Mononuclear cell (primary cell): ENCODE data around the gene MAP4K2. TPM values are rescaled to one million over a fixed set of nuclear protein-coding genes. Genes with fewer than 3 reads are reported as not detected.

Experiments
- H3K27me3 ChIP-seq: 2 replicates; pipeline ENCODE4 v1.6.0; 2011; ENCODE audit warnings: low read length, control low read depth; ENCODE audit not compliant: insufficient read depth
- H3K4me1 ChIP-seq: 2 replicates; pipeline ENCODE4 v1.5.1; 2011; ENCODE audit warnings: mild to moderate bottlenecking, low read length, control low read depth; ENCODE audit not compliant: insufficient read depth
- H3K4me3 ChIP-seq: 2 replicates; pipeline ENCODE4 v1.5.1; 2011; ENCODE audit warnings: mild to moderate bottlenecking, low read length, moderate library complexity
- H3K9me3 ChIP-seq: 2 replicates; pipeline ENCODE4 v1.5.1; 2011; ENCODE audit warnings: low read depth, mild to moderate bottlenecking, control low read depth, low read length
- total RNA-seq: library from RNA; depleted of rRNA; stranded (reverse); fragments of >200 nt; gene quantifications from one replicate; pipeline ENCODE4 v1.2.3, GENCODE V29; 2012

MAP4K2 gene
- total RNA-seq, 1 donor = 41.6 TPM

GRCh38 chr11:64805481-64805880 lies 2.5 kb upstream of the MAP4K2 start:
- no peak overlapping the region for H3K4me3 ChIP-seq
- H3K27me3 ChIP-seq = no peaks in the 10 kb centered on the region
- H3K9me3 ChIP-seq = no peaks in the 10 kb centered on the region
- H3K4me1 ChIP-seq = peaks cover 42% of the 10 kb centered on the region

GRCh38 chr11:64804346-64805210 lies 1.6 kb upstream of the MAP4K2 start:
- Histone ChIP-seq H3K9me3 (no peaks in the 10 kb centered on the region), H3K27me3 (no peaks in the 10 kb centered on the region), H3K4me3 (no peak overlapping the region), H3K4me1 (peaks cover 47% of the 10 kb centered on the region)

- H3K4me3 ChIP-seq = peak overlapping the region; percentile 57
- H3K4me1 ChIP-seq = peaks cover 47% of the 10 kb centered on the region
- no peaks in the 10 kb centered on the region for H3K27me3 ChIP-seq
- no peaks in the 10 kb centered on the region for H3K9me3 ChIP-seq
Measured at GRCh38 chr11:64803846-64804345, 882 bp upstream of the MAP4K2 start.

- Histone ChIP-seq H3K4me1 (peaks cover 47% of the 10 kb centered on the region), H3K4me3 (peak overlapping the region; percentile 47), H3K27me3 (no peaks in the 10 kb centered on the region), H3K9me3 (no peaks in the 10 kb centered on the region)
Measured at GRCh38 chr11:64802370-64803157, 450 bp downstream of the MAP4K2 start.

- Histone ChIP-seq H3K27me3 (no peaks in the 10 kb centered on the region), H3K4me3 (peak overlapping the region; percentile 47), H3K9me3 (no peaks in the 10 kb centered on the region), H3K4me1 (peaks cover 47% of the 10 kb centered on the region)
Measured at GRCh38 chr11:64801561-64802369, 1.2 kb downstream of the MAP4K2 start.

GRCh38 chr11:64801158-64801464 lies 1.9 kb downstream of the MAP4K2 start:
- Histone ChIP-seq H3K4me1 (peaks cover 47% of the 10 kb centered on the region), H3K4me3 (no peak overlapping the region), H3K27me3 (no peaks in the 10 kb centered on the region), H3K9me3 (no peaks in the 10 kb centered on the region)

GRCh38 chr11:64800303-64801157 lies 2.5 kb downstream of the MAP4K2 start:
- Histone ChIP-seq H3K4me1 (peaks cover 47% of the 10 kb centered on the region), H3K27me3 (no peaks in the 10 kb centered on the region), H3K4me3 (no peak overlapping the region), H3K9me3 (no peaks in the 10 kb centered on the region)

- no peak overlapping the region for H3K4me3 ChIP-seq
- H3K9me3 ChIP-seq = no peaks in the 10 kb centered on the region
- H3K4me1 ChIP-seq = peaks cover 47% of the 10 kb centered on the region
- no peaks in the 10 kb centered on the region for H3K27me3 ChIP-seq
Measured at GRCh38 chr11:64799623-64800302, 3.3 kb downstream of the MAP4K2 start.

GRCh38 chr11:64799256-64799622 lies 3.8 kb downstream of the MAP4K2 start:
- Histone ChIP-seq H3K4me3 (no peak overlapping the region), H3K9me3 (no peaks in the 10 kb centered on the region), H3K4me1 (peaks cover 45% of the 10 kb centered on the region), H3K27me3 (no peaks in the 10 kb centered on the region)

- Histone ChIP-seq H3K9me3 (no peaks in the 10 kb centered on the region), H3K4me3 (no peak overlapping the region), H3K4me1 (peaks cover 28% of the 10 kb centered on the region), H3K27me3 (no peaks in the 10 kb centered on the region)
Measured at GRCh38 chr11:64796757-64797541, 6.1 kb downstream of the MAP4K2 start.

GRCh38 chr11:64796047-64796756 lies 6.8 kb downstream of the MAP4K2 start:
- Histone ChIP-seq H3K27me3 (no peaks in the 10 kb centered on the region), H3K9me3 (no peaks in the 10 kb centered on the region), H3K4me3 (no peak overlapping the region), H3K4me1 (peaks cover 21% of the 10 kb centered on the region)

GRCh38 chr11:64794526-64794925 lies 8.5 kb downstream of the MAP4K2 start:
- H3K27me3 ChIP-seq = no peaks in the 10 kb centered on the region
- H3K4me1 ChIP-seq = peaks cover 6% of the 10 kb centered on the region
- no peak overlapping the region for H3K4me3 ChIP-seq
- H3K9me3 ChIP-seq = no peaks in the 10 kb centered on the region
